HG03097 (cell line): ENCODE data around the gene KLHL29.

Source experiments
- ATAC-seq: cut with Tn5 transposase; IDR thresholded peaks from one replicate; pipeline ENCODE4 v1.9.1; 2021; ENCODE audit not compliant: unreplicated experiment, low FRiP score

KLHL29 gene

DNA sequence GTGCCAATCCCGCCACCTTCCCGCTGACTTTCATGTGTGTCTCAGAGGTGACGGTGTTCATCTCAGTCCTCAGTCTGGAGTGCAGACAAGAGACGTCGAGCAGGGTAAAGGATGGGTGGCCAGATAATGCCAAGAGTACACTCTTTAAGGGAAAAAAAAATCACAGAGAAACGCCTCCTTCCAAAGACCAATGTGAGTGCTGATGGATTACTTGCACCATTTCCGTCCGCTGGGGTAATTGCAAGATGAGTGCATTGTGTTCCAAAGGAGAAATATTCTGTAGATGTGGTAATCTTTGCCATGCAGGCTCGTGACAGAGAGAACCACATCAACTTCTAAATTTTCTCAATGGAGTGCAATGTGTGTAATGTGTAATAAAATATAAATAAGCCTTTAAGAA is 81.0 kb downstream of the KLHL29 start:
- no peak for ATAC-seq

DNA sequence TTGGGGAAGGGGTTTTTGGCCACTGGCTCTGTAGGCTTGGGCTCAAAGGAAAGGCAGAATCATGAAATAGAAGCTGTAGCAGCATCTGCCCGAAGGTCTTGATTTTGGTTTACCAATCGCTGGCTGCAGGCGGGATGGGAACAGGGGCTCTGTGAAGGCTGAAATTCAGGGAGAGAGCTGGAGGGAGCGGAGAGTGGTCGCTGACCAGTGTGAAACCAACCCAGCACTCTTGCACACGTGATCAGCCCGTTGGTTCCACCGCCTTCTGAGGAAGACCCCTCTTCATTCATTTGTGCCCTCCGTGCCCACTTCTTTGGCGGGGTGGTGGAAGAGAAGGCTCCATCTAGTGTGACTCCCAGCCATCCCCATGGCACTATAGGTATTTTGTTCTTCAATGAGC is 82.6 kb downstream of the KLHL29 start:
- ATAC-seq: no peak

DNA sequence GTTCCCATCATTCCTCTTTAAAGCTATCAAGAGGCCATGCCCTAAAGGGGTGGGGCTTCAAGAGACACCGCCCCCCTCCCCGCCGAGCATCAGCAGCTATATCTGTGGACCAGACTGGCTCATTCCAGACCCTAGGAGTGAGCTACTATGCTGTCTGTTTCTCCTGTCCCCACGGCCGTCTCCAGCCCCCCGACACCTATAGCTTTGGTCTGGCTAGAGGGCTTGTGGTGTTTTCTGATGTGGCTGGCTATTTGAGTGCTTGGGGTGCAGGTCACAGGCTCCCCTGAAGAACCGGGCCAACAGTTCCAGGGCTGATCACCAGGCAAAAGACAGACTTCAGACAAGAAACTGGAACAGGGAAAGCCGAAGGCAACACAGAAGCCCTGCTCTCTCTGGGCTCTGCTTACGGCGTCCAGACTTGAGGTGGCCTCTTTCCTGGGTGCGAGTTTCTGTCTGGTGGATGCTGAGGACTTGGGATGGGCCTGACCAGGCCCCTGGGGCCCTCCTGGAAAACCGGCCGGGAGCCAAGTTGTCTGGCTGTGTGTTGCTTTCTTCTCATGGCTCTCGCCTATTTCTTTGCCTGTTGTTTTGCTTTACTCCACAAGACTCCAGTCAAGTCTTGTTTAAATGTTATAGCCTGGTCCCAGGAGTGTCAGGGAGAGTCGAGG is 83.6 kb downstream of the KLHL29 start:
- no peak for ATAC-seq

DNA sequence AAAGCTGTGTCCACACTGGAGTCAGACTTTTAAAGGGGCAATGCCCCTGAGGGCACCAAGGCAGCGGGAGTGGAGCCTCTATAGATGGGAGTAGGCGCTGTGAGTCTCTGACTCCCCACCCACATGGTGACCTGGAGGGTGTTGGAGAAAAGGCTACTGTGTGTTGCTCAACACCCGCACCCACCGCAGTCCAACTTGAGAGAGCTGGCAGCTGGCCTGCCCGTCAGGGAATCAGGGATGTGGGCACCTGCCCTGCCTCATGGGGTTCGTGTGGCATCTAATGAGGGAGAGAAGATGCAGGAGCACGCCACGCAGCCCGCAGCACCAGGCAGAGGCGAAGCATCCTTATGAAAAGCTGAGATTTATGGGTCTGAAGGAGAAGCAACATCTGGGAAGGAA is 84.2 kb downstream of the KLHL29 start:
- no peak for ATAC-seq

- ATAC-seq: no peak
Measured at GRCh38 chr2:23475036-23475435, 90.1 kb downstream of the KLHL29 start.

- ATAC-seq: no peak
Measured at GRCh38 chr2:23475473-23475872, 90.5 kb downstream of the KLHL29 start.

- ATAC-seq: no peak
Measured at GRCh38 chr2:23476786-23477185, 91.8 kb downstream of the KLHL29 start.

DNA sequence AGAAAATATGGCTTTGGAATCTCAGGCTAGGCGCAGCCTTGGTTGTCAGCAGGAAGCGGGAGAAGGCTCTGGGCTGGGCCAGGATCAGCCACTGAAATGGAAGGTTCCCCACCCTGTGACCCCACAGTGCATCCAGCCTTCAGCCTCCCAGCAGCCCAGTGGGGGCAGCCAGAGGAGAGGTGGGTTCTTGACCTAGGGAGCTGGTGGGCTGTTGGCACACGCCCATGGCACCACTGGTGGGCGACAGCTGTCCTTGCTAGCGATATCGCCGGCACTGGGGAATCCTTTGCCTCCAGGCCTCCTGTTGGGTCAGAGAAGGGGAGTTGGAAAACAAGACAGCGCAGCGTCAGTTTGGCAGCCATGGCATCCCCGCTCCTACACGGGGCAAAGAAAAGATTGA is 92.4 kb downstream of the KLHL29 start:
- ATAC-seq: no peak

DNA sequence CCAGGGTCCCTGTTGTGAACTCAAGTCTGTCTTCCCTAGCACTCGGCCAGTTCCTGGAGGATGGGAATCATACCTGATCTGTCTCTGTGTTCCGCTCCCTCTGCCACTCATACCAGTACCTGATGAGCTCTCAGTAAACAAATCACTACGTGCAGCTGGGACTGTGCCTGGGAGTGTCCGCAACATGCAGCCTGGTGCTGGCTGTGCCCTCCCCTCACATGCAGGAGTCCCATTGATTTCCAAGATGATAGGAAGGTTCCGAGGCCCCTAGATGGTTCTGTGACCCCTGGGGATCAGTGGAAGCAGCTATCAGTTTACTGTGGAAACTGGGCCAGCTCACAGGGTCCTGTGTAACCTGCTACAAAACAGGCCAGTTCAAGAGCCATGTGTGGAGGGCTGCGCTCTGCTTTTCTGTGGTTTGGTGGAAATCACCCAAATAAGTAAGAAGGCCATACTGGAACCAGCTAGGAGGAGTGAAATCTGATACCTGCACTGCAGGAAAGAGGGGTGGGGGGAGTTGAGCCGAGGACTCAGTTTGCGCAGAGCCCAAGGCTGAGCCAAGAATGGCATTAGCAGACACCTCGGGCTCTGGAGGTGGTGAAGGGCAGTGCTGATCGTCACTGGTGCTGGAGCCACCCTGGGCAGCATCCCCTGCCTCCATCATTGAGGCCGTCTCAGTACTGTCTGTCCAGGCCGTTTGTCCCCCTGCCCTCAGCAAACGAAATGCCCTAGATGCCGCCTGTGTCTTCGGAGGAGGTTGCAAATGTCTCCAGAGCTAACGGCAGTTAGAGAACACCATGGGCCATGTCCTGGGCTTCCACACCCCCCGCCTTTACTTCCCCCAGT is 93.3 kb downstream of the KLHL29 start:
- ATAC-seq: no peak

- no peak for ATAC-seq
Measured at GRCh38 chr2:23478933-23479683, 94.1 kb downstream of the KLHL29 start.

DNA sequence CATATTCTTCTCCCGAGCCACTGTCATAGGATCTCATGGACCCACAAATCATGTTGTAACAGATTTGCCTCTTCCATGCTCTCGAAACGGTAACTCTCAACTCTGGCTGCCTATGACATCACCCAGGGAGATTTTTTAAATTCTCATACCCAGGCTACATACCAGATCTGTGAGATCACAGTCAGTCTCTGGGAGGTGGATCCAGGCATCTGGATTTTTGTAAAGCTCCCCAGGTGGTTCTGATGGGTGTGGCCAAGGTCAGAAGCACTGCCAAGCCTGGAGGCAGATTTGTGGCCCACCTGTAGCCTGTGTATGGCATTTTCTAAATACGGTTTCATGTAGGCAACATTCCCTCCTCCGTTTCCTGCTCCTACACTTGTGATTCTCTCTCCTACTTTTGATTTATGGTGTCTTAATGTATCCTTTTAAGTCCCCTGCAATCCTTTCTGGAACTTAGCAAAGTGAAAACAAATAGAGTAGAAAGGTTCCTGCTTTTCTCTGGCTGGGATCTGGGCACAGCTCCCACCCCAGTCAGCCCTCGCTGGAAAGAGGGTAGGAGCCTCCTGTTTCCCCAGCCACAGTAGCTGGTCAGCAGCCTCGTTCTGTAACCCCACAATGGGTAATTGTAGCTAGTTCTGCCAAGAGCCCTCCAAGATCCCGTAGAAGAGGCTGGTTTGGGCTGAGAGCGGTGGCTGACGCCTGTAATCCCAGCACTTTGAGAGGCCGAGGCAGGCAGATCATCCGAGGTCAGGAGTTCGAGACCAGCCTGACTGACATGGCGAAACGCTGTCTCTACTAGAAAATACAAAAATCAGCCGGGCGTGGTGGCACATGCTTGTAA is 96.2 kb downstream of the KLHL29 start:
- no peak for ATAC-seq

- ATAC-seq: no peak
Measured at GRCh38 chr2:23482188-23482587, 97.2 kb downstream of the KLHL29 start.

GRCh38 chr2:23482607-23483006 is 97.6 kb downstream of the KLHL29 start:
- no peak for ATAC-seq

GRCh38 chr2:23483791-23484190 is 98.8 kb downstream of the KLHL29 start:
- no peak for ATAC-seq

GRCh38 chr2:23484275-23484674 is 99.3 kb downstream of the KLHL29 start:
- ATAC-seq: no peak

DNA sequence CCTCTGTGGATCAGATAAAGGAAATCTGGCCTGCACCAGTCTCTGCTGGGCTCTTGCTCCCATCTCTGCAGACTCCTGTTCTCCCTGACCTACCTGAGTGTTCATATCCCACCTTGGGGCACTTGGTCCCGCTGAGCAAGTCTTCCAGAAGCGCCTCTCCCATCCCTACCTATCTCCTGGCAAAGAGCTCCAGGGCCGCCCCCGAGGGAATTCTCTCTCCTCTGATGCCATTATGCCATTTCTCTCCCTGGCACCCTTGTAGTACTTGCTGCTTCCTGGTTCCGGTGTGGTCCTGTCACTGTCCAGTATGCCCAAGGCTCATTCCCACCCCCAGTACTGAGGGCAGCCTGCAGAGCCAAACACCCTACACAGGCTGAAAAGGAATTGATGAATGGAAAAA is 99.8 kb downstream of the KLHL29 start:
- ATAC-seq: no peak

GRCh38 chr2:23485261-23485660 is 100.3 kb downstream of the KLHL29 start:
- no peak for ATAC-seq

DNA sequence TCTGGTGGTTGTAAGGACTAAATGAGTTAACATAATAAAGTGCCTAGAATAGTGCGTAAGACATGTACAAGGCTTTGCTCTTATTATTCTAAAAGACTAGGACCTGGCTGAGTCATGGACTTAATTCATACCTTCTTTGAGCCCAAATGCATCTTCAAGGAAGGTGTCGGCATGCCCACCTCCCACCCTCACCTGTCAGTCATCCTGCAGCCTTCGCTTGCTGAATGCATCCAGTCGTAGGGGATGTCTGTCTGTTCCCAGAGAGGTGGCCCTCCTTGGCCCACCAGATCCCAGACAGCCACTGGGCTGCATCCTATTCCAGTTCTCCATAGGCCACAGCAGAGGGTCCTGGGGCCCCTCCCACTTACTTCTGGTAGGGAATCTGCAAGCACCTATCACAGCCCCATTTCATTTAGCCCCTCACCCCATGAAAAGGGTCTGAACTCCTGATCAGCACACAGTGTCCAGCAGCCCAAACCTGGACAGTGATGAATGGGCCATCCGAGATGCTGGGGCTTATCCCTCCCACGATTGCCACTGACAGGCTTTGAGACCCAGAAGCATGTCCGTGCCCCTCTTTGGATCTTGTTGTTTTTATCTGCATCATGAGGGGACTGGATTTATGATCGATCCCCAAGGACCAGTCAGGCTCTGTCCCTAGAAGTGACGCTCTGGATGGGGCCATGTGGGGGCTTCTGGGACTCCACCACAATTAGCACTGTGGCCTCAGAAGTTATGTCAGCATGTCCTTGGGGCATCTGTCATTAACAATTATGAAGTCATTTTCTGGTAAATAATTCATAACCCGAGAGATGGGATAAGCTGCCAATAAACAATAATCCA is 101.1 kb downstream of the KLHL29 start:
- no peak for ATAC-seq

GRCh38 chr2:23486684-23487075 is 101.7 kb downstream of the KLHL29 start:
- no peak for ATAC-seq
